ENCODE results near the gene VPS13D. TPM values are rescaled to one million over a fixed set of nuclear protein-coding genes. Genes with fewer than 3 reads are reported as not detected.
A peak's percentile ranks its signal among the peaks of the same experiment; 100 is the strongest.

VPS13D gene
- total RNA-seq, 1 experiment from 2014 or later: 33.1 TPM

- intact Hi-C loops (cut with micrococcal nuclease; ENCODE audit: unreplicated experiment) (no loop called here), in situ Hi-C loops (cut with HindIII; ENCODE audit: low pct_unique_long_range_greater_than_20kb, low sequenced_read_pairs) (no loop called here)
- DNase-seq (ENCODE audit: low read depth, low spot score) (no peak), ATAC-seq (no peak)
- no peak for TF ChIP-seq POLR2AphosphoS5 (IDR thresholded peaks at IDR 0.05; ENCODE audit: low read depth, low read length)
- TF ChIP-seq REST (IDR thresholded peaks at IDR 0.05; ENCODE audit: insufficient read depth in 1 of 2, low read depth in 2 of 2, low read length in 1 of 2): no peak
- TF ChIP-seq CTCF (IDR thresholded peaks at IDR 0.05): no peak
- no peak for TF ChIP-seq SIN3A (IDR thresholded peaks at IDR 0.05; ENCODE audit: borderline replicate concordance, insufficient read depth, low read depth, low read length)
- no peak for TF ChIP-seq TCF7L2 (IDR thresholded peaks at IDR 0.05; ENCODE audit: low read depth, low read length)
- BruUV-seq (replicated peaks): no TSS peak
- no peak overlapping the region for H3K4me3 ChIP-seq (ENCODE audit: low read depth in 2 of 2, low read length in 2 of 2)
- H3K27ac ChIP-seq (ENCODE audit: low read length): no peak overlapping the region; the same call in 1 of the 2 replicates
- H3K9me3 ChIP-seq (ENCODE audit: control insufficient read depth, insufficient read depth, low read depth, low read length): no peaks in the 10 kb centered on the region
- no peaks in the 10 kb centered on the region for H3K27me3 ChIP-seq (ENCODE audit: control insufficient read depth, insufficient read depth, low read length)
- no peaks in the 10 kb centered on the region for H3K36me3 ChIP-seq (ENCODE audit: control insufficient read depth, insufficient read depth, low read length)
- ChIA-PET POLR2A (no interaction called here), CTCF (no interaction called here)
- no peaks in the 10 kb centered on the region; the same call in 1 of the 2 replicates for H3K4me1 ChIP-seq (ENCODE audit: control insufficient read depth, insufficient read depth, low read length)
Measured at GRCh38 chr1:12444329-12444841, 214.6 kb downstream of the VPS13D start.

- POLR2A ChIA-PET: no interaction called here
- BruUV-seq (replicated peaks): no TSS peak
- in situ Hi-C loops (cut with HindIII; ENCODE audit: low pct_unique_long_range_greater_than_20kb, low sequenced_read_pairs) (no loop called here), intact Hi-C loops (cut with micrococcal nuclease; ENCODE audit: unreplicated experiment) (no loop called here)
- H3K36me3 ChIP-seq (ENCODE audit: control insufficient read depth, insufficient read depth, low read length): no peaks in the 10 kb centered on the region
- H3K27me3 ChIP-seq (ENCODE audit: control insufficient read depth, insufficient read depth, low read length): no peaks in the 10 kb centered on the region
- H3K4me1 ChIP-seq (ENCODE audit: control insufficient read depth, insufficient read depth, low read length): no peaks in the 10 kb centered on the region; the same call in 1 of the 2 replicates
- H3K4me3 ChIP-seq (ENCODE audit: low read depth in 2 of 2, low read length in 2 of 2): no peak overlapping the region
- ATAC-seq: no peak
- H3K9me3 ChIP-seq (ENCODE audit: control insufficient read depth, insufficient read depth, low read depth, low read length): no peaks in the 10 kb centered on the region
- H3K27ac ChIP-seq (ENCODE audit: low read length): peak overlapping the region; percentile 32; the same call in 1 of the 2 replicates
- DNase-seq (ENCODE audit: low read depth, low spot score): no peak
- CTCF ChIA-PET: no interaction called here
- TF ChIP-seq SIN3A (IDR thresholded peaks at IDR 0.05; ENCODE audit: borderline replicate concordance, insufficient read depth, low read depth, low read length) (no peak), POLR2AphosphoS5 (IDR thresholded peaks at IDR 0.05; ENCODE audit: low read depth, low read length) (no peak), CTCF (IDR thresholded peaks at IDR 0.05) (no peak), TCF7L2 (IDR thresholded peaks at IDR 0.05; ENCODE audit: low read depth, low read length) (no peak), REST (IDR thresholded peaks at IDR 0.05; ENCODE audit: insufficient read depth in 1 of 2, low read depth in 2 of 2, low read length in 1 of 2) (no peak)
Measured at GRCh38 chr1:12445257-12445656, 215.4 kb downstream of the VPS13D start.

All from Panc1 (cell line).